ENCODE measurements around the gene LRCH4.

DNA sequence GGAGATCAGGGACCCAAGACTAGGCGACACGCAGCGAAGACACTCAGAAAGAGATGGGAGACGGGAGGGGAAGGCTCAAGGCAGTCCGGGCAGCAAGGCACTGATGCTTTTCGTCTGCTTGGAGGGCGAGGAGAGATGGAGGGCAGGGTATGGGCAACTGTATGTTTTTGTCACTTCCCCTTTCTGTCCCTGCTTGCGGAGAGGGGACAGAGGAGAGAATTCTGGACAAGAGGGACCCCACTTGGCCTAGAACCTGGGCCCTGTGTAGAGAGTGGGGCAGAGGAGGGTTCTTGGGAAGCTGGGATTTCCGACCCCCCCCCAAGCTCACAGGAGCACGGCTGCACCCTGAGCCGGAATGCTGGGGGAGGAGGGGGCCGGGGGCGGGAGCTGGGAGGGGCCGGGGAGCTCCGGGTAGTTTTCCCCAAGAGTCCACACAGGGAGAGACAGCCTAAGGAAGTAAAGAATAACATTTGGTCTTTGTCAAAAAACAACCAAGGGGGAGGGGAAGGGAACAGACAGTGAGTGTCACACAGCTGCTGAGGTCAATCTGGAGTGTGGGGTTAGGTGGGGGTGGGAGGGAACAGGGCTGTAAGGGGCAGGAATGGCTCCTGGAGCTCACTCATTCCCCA, 1.8 kb downstream of the LRCH4 start:
- TF ChIP-seq, protein P1, sequence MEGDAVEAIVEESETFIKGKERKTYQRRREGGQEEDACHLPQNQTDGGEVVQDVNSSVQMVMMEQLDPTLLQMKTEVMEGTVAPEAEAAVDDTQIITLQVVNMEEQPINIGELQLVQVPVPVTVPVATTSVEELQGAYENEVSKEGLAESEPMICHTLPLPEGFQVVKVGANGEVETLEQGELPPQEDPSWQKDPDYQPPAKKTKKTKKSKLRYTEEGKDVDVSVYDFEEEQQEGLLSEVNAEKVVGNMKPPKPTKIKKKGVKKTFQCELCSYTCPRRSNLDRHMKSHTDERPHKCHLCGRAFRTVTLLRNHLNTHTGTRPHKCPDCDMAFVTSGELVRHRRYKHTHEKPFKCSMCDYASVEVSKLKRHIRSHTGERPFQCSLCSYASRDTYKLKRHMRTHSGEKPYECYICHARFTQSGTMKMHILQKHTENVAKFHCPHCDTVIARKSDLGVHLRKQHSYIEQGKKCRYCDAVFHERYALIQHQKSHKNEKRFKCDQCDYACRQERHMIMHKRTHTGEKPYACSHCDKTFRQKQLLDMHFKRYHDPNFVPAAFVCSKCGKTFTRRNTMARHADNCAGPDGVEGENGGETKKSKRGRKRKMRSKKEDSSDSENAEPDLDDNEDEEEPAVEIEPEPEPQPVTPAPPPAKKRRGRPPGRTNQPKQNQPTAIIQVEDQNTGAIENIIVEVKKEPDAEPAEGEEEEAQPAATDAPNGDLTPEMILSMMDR (IDR thresholded peaks at IDR 0.05) = no peak
- no peak for TF ChIP-seq POLR2A (IDR thresholded peaks at IDR 0.05)

All from lower leg skin (tissue), 3 donors.